ENCODE results near the gene DAB1.

Gene DAB1

GRCh38 chr1:57235730-57236510, 187.9 kb downstream of the DAB1 start:
- Histone ChIP-seq H3K9me3 (ENCODE audit: control insufficient read depth, low read length) (no peaks in the 10 kb centered on the region), H2AFZ (no peak overlapping the region), H3K4me1 (no peaks in the 10 kb centered on the region), H3K9ac (no peak overlapping the region), H3K36me3 (ENCODE audit: control insufficient read depth, insufficient read depth, low read length) (no peaks in the 10 kb centered on the region), H3K27ac (no peak overlapping the region), H3K79me2 (no peaks in the 10 kb centered on the region), H3K4me3 (ENCODE audit: low read depth, low read length) (no peak overlapping the region), H3K4me2 (ENCODE audit: low read length) (no peak overlapping the region), H3K27me3 (ENCODE audit: control insufficient read depth, insufficient read depth, low read length) (no peaks in the 10 kb centered on the region)
- TF ChIP-seq CTCF (IDR thresholded peaks at IDR 0.05): no peak

GRCh38 chr1:57234459-57234858, 189.4 kb downstream of the DAB1 start:
- no peaks in the 10 kb centered on the region for H3K9me3 ChIP-seq (ENCODE audit: control insufficient read depth, low read length)
- H3K4me1 ChIP-seq: no peaks in the 10 kb centered on the region
- no peak overlapping the region for H3K9ac ChIP-seq
- H3K27ac ChIP-seq: no peak overlapping the region
- H3K4me3 ChIP-seq (ENCODE audit: low read depth, low read length): no peak overlapping the region
- H3K4me2 ChIP-seq (ENCODE audit: low read length): no peak overlapping the region
- no peak overlapping the region for H2AFZ ChIP-seq
- H3K36me3 ChIP-seq (ENCODE audit: control insufficient read depth, insufficient read depth, low read length): no peaks in the 10 kb centered on the region
- no peak for TF ChIP-seq CTCF (IDR thresholded peaks at IDR 0.05)
- H3K27me3 ChIP-seq (ENCODE audit: control insufficient read depth, insufficient read depth, low read length): no peaks in the 10 kb centered on the region
- H3K79me2 ChIP-seq: no peaks in the 10 kb centered on the region

- Histone ChIP-seq H3K4me1 (no peaks in the 10 kb centered on the region), H3K9me3 (ENCODE audit: control insufficient read depth, low read length) (no peaks in the 10 kb centered on the region), H3K27ac (no peak overlapping the region), H3K79me2 (no peaks in the 10 kb centered on the region), H3K27me3 (ENCODE audit: control insufficient read depth, insufficient read depth, low read length) (no peaks in the 10 kb centered on the region), H3K9ac (no peak overlapping the region), H3K4me2 (ENCODE audit: low read length) (no peak overlapping the region), H3K4me3 (ENCODE audit: low read depth, low read length) (no peak overlapping the region), H3K36me3 (ENCODE audit: control insufficient read depth, insufficient read depth, low read length) (no peaks in the 10 kb centered on the region), H2AFZ (no peak overlapping the region)
- no peak for TF ChIP-seq CTCF (IDR thresholded peaks at IDR 0.05)
These were observed 191.4 kb downstream of the DAB1 start for GRCh38 chr1:57232500-57232899.

- H3K27me3 ChIP-seq (ENCODE audit: control insufficient read depth, insufficient read depth, low read length): no peaks in the 10 kb centered on the region
- TF ChIP-seq CTCF (IDR thresholded peaks at IDR 0.05): no peak
- H3K9me3 ChIP-seq (ENCODE audit: control insufficient read depth, low read length): no peaks in the 10 kb centered on the region
- H3K4me1 ChIP-seq: no peaks in the 10 kb centered on the region
- no peaks in the 10 kb centered on the region for H3K36me3 ChIP-seq (ENCODE audit: control insufficient read depth, insufficient read depth, low read length)
- H3K4me2 ChIP-seq (ENCODE audit: low read length): no peak overlapping the region
- H3K79me2 ChIP-seq: no peaks in the 10 kb centered on the region
- H2AFZ ChIP-seq: no peak overlapping the region
- H3K4me3 ChIP-seq (ENCODE audit: low read depth, low read length): no peak overlapping the region
- no peak overlapping the region for H3K27ac ChIP-seq
- no peak overlapping the region for H3K9ac ChIP-seq
These were observed 193.9 kb downstream of the DAB1 start for GRCh38 chr1:57229998-57230397.

- Histone ChIP-seq H2AFZ (no peak overlapping the region), H3K27ac (no peak overlapping the region), H3K36me3 (ENCODE audit: control insufficient read depth, insufficient read depth, low read length) (no peaks in the 10 kb centered on the region), H3K4me3 (ENCODE audit: low read depth, low read length) (no peak overlapping the region), H3K9me3 (ENCODE audit: control insufficient read depth, low read length) (no peaks in the 10 kb centered on the region), H3K4me1 (no peaks in the 10 kb centered on the region), H3K79me2 (no peaks in the 10 kb centered on the region), H3K4me2 (ENCODE audit: low read length) (no peak overlapping the region), H3K27me3 (ENCODE audit: control insufficient read depth, insufficient read depth, low read length) (no peaks in the 10 kb centered on the region), H3K9ac (no peak overlapping the region)
- TF ChIP-seq CTCF (IDR thresholded peaks at IDR 0.05): no peak
These were observed 194.8 kb downstream of the DAB1 start for GRCh38 chr1:57229076-57229475.
